SU-DHL-6 (cell line): ENCODE measurements around the gene ZNF197.

Experiments
- H2AFZ ChIP-seq: fragments of 200-600 bp; sonication (generic); 2 replicates; pipeline ENCODE4 v1.6.1; 2014; ENCODE audit warnings: low read depth, mild to moderate bottlenecking, moderate library complexity, mixed read lengths, antibody characterized with exemption, low read length; ENCODE audit not compliant: severe bottlenecking
- H3F3A ChIP-seq: fragments of 200-600 bp; shearing (Covaris generic); 2 replicates; pipeline ENCODE4 v1.6.0; 2016; ENCODE audit warnings: antibody characterized with exemption, mild to moderate bottlenecking; ENCODE audit not compliant: insufficient read depth
- H3K27ac ChIP-seq: fragments of 200-600 bp; sonication (generic); 2 replicates; pipeline ENCODE4 v1.5.1; 2016; ENCODE audit warnings: low read depth, mild to moderate bottlenecking, low read length, moderate library complexity, mixed read lengths
- H3K27me3 ChIP-seq: fragments of 200-600 bp; sonication (generic), shearing (Covaris generic); 2 replicates; pipeline ENCODE4 v1.6.0; 2014; ENCODE audit warnings: mild to moderate bottlenecking, low read length
- H3K36me3 ChIP-seq: fragments of 200-600 bp; sonication (generic); 2 replicates; pipeline ENCODE4 v1.6.1; 2014; ENCODE audit warnings: mild to moderate bottlenecking, low read length, mixed read lengths
- H3K4me2 ChIP-seq: fragments of 300-600, 200-600 bp; shearing (Covaris generic), sonication (generic); 2 replicates; pipeline ENCODE4 v1.6.0; 2014; ENCODE audit warnings: low read length, low read depth, mild to moderate bottlenecking; ENCODE audit not compliant: poor library complexity, severe bottlenecking
- H3K4me3 ChIP-seq: fragments of 200-600 bp; sonication (generic); 2 replicates; pipeline ENCODE4 v1.5.1; 2014; ENCODE audit warnings: antibody characterized with exemption, low read length, mild to moderate bottlenecking, mixed read lengths; ENCODE audit not compliant: insufficient read depth, poor library complexity, severe bottlenecking
- H3K79me2 ChIP-seq: fragments of 200-600 bp; sonication (generic); 2 replicates; pipeline ENCODE4 v1.6.1; 2014; ENCODE audit warnings: mild to moderate bottlenecking, low read length, moderate library complexity; ENCODE audit not compliant: insufficient read depth
- H3K9ac ChIP-seq: fragments of 200-600 bp; sonication (generic); 2 replicates; pipeline ENCODE4 v1.7.0; 2014; ENCODE audit warnings: mild to moderate bottlenecking, low read length
- H3K9me2 ChIP-seq: fragments of 200-600 bp; sonication (generic); replicated peaks from 2 replicates; pipeline ENCODE4 v1.6.1; 2014; ENCODE audit warnings: low read length; ENCODE audit not compliant: insufficient read depth
- H3K9me3 ChIP-seq: fragments of 200-600 bp; sonication (generic); 2 replicates; pipeline ENCODE4 v1.6.1; 2014; ENCODE audit warnings: low read length, mixed read lengths; ENCODE audit not compliant: insufficient read depth
- H4K20me1 ChIP-seq: fragments of 200-600 bp; sonication (generic); 2 replicates; pipeline ENCODE4 v1.6.1; 2014; ENCODE audit warnings: low read depth, mild to moderate bottlenecking, antibody characterized with exemption, low read length, moderate library complexity, mixed read lengths
- EZH2phosphoT487 ChIP-seq: fragments of 200-600 bp; sonication (generic), shearing (Covaris generic); conservative IDR thresholded peaks from 2 replicates; pipeline ENCODE4 v1.6.1; 2018; ENCODE audit warnings: mild to moderate bottlenecking, antibody characterized with exemption, low read length, moderate library complexity, mixed read lengths
- TF ChIP-seq, protein P1 (sequence below): fragments of 200-600 bp; sonication (generic); IDR thresholded peaks from one replicate; pipeline ENCODE4 v1.5.1; 2017; ENCODE audit warnings: antibody characterized with exemption, mild to moderate bottlenecking, low read length, moderate library complexity; ENCODE audit not compliant: insufficient read depth, poor library complexity, severe bottlenecking

ZNF197 gene

DNA sequence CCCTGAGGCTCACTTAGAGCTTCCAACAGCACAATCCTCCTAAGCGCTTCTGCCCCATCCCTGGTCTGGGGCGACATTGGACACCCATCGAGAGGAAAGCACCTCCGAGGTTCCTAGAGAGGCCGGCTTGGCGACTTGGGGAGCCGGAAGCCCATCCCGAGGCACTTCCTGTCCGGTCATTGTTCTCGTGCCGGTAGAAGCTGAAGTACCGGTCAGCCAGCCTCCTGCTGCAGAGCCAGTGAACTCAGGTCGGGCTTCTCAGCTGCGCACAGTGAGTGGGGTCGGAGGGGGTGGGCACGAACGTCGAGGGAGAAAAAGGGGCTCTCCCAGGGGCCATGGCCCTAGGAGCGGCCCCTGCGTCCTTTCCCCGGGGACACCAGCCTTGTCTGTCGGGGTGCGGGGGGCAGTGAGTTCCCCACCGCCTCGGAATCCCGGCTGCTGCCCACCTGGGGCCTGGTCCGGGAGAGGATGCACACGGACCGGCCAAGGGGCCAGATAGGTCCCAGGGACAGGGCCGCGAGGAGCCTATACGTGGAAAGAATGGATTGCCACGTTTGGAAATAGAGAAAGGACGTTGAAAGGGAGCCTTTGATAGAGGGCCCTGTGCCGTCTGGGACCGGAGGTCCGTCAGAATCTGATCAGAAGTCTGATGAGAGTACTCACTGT is 23.9 kb downstream of the ZNF197 start, which contains the start of gene ZNF35:
Gene ZNF35 (plus strand): TSS at position 169 of the 666 bp plus-strand sequence. CDS start 2,336 bp downstream, outside the sequence.
- no peak for TF ChIP-seq EZH2phosphoT487
- TF ChIP-seq, protein P1, sequence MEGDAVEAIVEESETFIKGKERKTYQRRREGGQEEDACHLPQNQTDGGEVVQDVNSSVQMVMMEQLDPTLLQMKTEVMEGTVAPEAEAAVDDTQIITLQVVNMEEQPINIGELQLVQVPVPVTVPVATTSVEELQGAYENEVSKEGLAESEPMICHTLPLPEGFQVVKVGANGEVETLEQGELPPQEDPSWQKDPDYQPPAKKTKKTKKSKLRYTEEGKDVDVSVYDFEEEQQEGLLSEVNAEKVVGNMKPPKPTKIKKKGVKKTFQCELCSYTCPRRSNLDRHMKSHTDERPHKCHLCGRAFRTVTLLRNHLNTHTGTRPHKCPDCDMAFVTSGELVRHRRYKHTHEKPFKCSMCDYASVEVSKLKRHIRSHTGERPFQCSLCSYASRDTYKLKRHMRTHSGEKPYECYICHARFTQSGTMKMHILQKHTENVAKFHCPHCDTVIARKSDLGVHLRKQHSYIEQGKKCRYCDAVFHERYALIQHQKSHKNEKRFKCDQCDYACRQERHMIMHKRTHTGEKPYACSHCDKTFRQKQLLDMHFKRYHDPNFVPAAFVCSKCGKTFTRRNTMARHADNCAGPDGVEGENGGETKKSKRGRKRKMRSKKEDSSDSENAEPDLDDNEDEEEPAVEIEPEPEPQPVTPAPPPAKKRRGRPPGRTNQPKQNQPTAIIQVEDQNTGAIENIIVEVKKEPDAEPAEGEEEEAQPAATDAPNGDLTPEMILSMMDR = no peak
- H3K36me3 ChIP-seq = peaks cover 8% of the 10 kb centered on the region; the same call in 1 of the 2 replicates
- no peaks in the 10 kb centered on the region for H3K27me3 ChIP-seq
- peaks cover 12% of the 10 kb centered on the region; the same call in 1 of the 2 replicates for H3F3A ChIP-seq
- peak within 1 kb of the TSS; percentile 77 for H3K9ac ChIP-seq
- peak within 1 kb of the TSS; percentile 45 for H3K27ac ChIP-seq
- peak within 1 kb of the TSS; percentile 81 for H2AFZ ChIP-seq
- H3K9me2 ChIP-seq = no peaks in the 10 kb centered on the region
- H3K9me3 ChIP-seq = peaks cover 2% of the 10 kb centered on the region; the same call in 1 of the 2 replicates
- H3K4me3 ChIP-seq = peak within 1 kb of the TSS; percentile 60
- no peaks in the 10 kb centered on the region for H4K20me1 ChIP-seq
- peak within 1 kb of the TSS; percentile 81 for H3K4me2 ChIP-seq
- peaks cover 9% of the 10 kb centered on the region; the same call in 1 of the 2 replicates for H3K79me2 ChIP-seq

DNA sequence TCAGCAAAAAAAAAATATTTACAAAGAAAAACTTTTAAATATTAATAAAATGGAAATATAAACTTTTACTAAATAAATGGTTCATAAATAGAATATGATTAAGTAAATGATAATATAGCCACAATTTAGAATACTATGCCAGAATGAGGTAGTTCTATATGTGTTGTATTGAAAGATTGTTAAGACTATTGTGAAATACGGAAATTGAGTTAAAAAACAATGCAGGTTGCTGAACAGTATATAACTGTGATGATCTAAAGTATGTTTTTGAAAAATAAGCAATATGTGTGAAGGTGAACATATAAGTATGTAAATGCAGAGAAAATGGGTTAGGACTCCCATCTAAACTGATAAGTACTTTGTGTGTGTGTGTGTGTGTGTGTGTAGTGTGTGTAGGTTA is 24.9 kb downstream of the ZNF197 start:
- Histone ChIP-seq H3K9me2 (no peaks in the 10 kb centered on the region), H4K20me1 (no peaks in the 10 kb centered on the region), H3K9ac (no peak overlapping the region), H3K27ac (no peak overlapping the region), H2AFZ (no peak overlapping the region), H3K79me2 (peaks cover 13% of the 10 kb centered on the region; the same call in 1 of the 2 replicates), H3F3A (peaks cover 12% of the 10 kb centered on the region; the same call in 1 of the 2 replicates), H3K27me3 (no peaks in the 10 kb centered on the region), H3K4me3 (no peak overlapping the region), H3K36me3 (peaks cover 11% of the 10 kb centered on the region; the same call in 1 of the 2 replicates), H3K4me2 (peak overlapping the region; percentile 81), H3K9me3 (no peaks in the 10 kb centered on the region)
- no peak for TF ChIP-seq EZH2phosphoT487
- TF ChIP-seq, protein P1 = no peak

DNA sequence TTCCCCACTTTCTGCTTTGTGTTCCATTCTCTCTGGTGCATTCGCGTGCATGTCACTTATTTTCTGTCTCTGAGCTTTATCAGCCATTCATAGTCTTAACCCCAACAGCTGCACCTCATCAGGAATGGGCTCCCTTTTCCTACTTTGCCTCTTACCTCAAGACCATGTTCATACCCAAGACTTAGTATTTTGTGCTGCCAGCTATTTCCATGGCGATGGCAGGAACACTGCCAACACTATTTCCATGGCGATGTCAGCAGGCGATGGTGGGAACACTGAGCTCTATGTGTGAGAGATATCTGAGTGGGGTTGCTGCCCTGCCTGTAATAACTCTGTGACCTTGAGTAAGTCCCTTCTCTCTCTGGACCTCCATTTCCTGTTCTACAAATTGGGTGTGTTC is 29.2 kb downstream of the ZNF197 start:
- H4K20me1 ChIP-seq = no peaks in the 10 kb centered on the region
- peaks cover 33% of the 10 kb centered on the region for H3K36me3 ChIP-seq
- H3K9me3 ChIP-seq = no peaks in the 10 kb centered on the region
- H3F3A ChIP-seq = peaks cover 12% of the 10 kb centered on the region; the same call in 1 of the 2 replicates
- no peak overlapping the region for H2AFZ ChIP-seq
- no peak overlapping the region for H3K9ac ChIP-seq
- no peaks in the 10 kb centered on the region for H3K27me3 ChIP-seq
- H3K9me2 ChIP-seq = no peaks in the 10 kb centered on the region
- peaks cover 7% of the 10 kb centered on the region; the same call in 1 of the 2 replicates for H3K79me2 ChIP-seq
- no peak for TF ChIP-seq EZH2phosphoT487
- TF ChIP-seq, protein P1 = no peak
- H3K4me3 ChIP-seq = no peak overlapping the region
- no peak overlapping the region for H3K4me2 ChIP-seq
- no peak overlapping the region for H3K27ac ChIP-seq
